Measurements from ENCODE around the gene ROR1. TPM values are rescaled to one million over a fixed set of nuclear protein-coding genes. Genes with fewer than 3 reads are reported as not detected.

The ROR1 gene
- total RNA-seq, 1 experiment from 2014 or later, result 2.7 TPM

DNA sequence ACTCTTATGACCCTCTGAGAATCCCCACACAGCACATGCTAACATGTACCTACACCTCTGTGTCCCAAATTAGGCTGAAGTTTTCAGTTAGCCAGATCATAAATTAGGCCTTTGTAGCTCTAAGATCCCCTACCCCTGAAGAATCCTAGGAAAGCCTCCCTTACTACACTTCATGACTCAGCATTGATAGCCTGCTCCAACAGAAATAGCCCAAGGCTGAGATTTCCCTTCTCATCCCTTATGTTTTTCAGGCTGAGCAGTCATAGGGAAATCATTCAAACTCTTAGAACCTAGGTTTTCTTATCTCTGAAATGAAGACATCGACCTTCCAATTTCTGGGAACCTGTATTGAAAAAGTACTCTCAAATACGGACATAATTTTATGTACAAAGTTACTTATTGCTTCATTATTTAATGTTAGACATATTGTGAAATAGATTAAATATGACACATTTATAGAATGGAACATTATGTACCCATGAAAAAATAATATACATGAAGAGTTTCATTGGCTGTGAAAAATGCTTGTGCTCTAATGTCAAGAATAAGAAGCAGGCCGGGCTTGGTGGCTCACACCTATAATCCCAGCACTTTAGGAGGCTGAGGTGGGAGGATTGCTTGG lies 307.2 kb downstream of the ROR1 start:
- Histone ChIP-seq H3K9ac (ENCODE audit: low read length) (no peak overlapping the region), H3K36me3 (ENCODE audit: control insufficient read depth in 1 of 2, insufficient read depth in 2 of 2, low read length in 2 of 2) (no peaks in the 10 kb centered on the region), H3K27ac (ENCODE audit: low read depth, low read length) (no peak overlapping the region), H4K20me1 (ENCODE audit: insufficient read depth) (no peaks in the 10 kb centered on the region), H3K27me3 (ENCODE audit: insufficient read depth, low read length) (0 out of 2 replicates have a peak, but pooled peaks cover 4% of the 10 kb centered on the region), H3K9me2 (ENCODE audit: insufficient read depth) (no peaks in the 10 kb centered on the region), H3K79me2 (ENCODE audit: insufficient read depth, low read length) (no peaks in the 10 kb centered on the region), H3K4me3 (replicated peaks in 1 of 2; ENCODE audit: low read depth in 1 of 2, low read length in 2 of 2) (no peak overlapping the region), H3K4me2 (ENCODE audit: low read length) (no peak overlapping the region), H3K9me3 (ENCODE audit: control insufficient read depth in 1 of 2, insufficient read depth in 1 of 2, low read depth in 1 of 2, low read length in 2 of 2) (no peaks in the 10 kb centered on the region), H3K4me1 (ENCODE audit: control insufficient read depth in 1 of 2, insufficient read depth in 2 of 2, low read length in 2 of 2) (no peaks in the 10 kb centered on the region), H2AFZ (ENCODE audit: low read depth, low read length, poor library complexity, severe bottlenecking) (no peak overlapping the region)
- ChIA-PET POLR2A (no interaction called here), RAD21 (ENCODE audit: low non-redundant PET in 1 of 2, low total read pairs in 2 of 2, uncharacterized antibody in 2 of 2, unreplicated experiment in 2 of 2) (no interaction called here), CTCF (no interaction called here)
- no TSS peak for BruUV-seq (replicated peaks)
- intact Hi-C loops (cut with micrococcal nuclease), result no loop called here
- no peak for DNase-seq (ENCODE audit: low read depth, low spot score)
- no peak for ATAC-seq
- TF ChIP-seq CBX3 (IDR thresholded peaks at IDR 0.05; ENCODE audit: low read depth) (no peak), SRF (IDR thresholded peaks at IDR 0.05; ENCODE audit: low read depth) (no peak), TCF7L2 (IDR thresholded peaks at IDR 0.05; ENCODE audit: borderline replicate concordance, extremely low read depth, insufficient read depth, insufficient read length) (no peak), EGR1 (IDR thresholded peaks at IDR 0.05; ENCODE audit: low read depth) (no peak), POLR2AphosphoS5 (IDR thresholded peaks at IDR 0.05; ENCODE audit: low read depth, low read length) (no peak), EZH2 (IDR thresholded peaks at IDR 0.05) (no peak), ZNF274 (IDR thresholded peaks at IDR 0.05; ENCODE audit: low read depth, low read length) (no peak)
- TF ChIP-seq, protein P1, sequence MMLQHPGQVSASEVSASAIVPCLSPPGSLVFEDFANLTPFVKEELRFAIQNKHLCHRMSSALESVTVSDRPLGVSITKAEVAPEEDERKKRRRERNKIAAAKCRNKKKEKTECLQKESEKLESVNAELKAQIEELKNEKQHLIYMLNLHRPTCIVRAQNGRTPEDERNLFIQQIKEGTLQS (IDR thresholded peaks at IDR 0.05), result no peak

DNA sequence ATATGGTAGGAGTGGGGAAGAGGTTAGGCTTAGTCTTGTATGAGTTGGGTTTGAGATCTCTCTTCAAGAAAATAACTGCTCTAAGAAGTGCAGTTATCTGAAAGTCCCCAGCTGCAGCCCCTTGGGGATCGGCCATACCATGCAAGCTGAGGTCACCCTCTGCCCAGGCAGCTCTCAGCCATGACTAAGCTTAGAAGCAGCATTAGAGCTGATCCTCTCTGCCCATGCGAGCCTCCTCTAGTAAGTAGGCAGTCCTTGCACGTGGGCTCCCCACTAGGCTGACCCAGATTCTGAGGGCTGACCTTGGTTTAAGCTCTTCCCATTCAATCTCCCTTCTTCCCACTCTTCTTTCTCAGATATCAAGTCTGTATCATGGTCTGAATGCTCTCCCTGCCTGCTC lies 308.6 kb downstream of the ROR1 start:
- Histone ChIP-seq H3K4me2 (ENCODE audit: low read length) (no peak overlapping the region), H3K4me1 (ENCODE audit: control insufficient read depth in 1 of 2, insufficient read depth in 2 of 2, low read length in 2 of 2) (no peaks in the 10 kb centered on the region), H4K20me1 (ENCODE audit: insufficient read depth) (no peaks in the 10 kb centered on the region), H3K9ac (ENCODE audit: low read length) (no peak overlapping the region), H3K4me3 (replicated peaks in 1 of 2; ENCODE audit: low read depth in 1 of 2, low read length in 2 of 2) (no peak overlapping the region), H3K9me2 (ENCODE audit: insufficient read depth) (no peaks in the 10 kb centered on the region), H2AFZ (ENCODE audit: low read depth, low read length, poor library complexity, severe bottlenecking) (no peak overlapping the region), H3K36me3 (ENCODE audit: control insufficient read depth in 1 of 2, insufficient read depth in 2 of 2, low read length in 2 of 2) (no peaks in the 10 kb centered on the region), H3K27ac (ENCODE audit: low read depth, low read length) (no peak overlapping the region), H3K79me2 (ENCODE audit: insufficient read depth, low read length) (no peaks in the 10 kb centered on the region), H3K9me3 (ENCODE audit: control insufficient read depth in 1 of 2, insufficient read depth in 1 of 2, low read depth in 1 of 2, low read length in 2 of 2) (no peaks in the 10 kb centered on the region), H3K27me3 (ENCODE audit: insufficient read depth, low read length) (0 out of 2 replicates have a peak, but pooled peaks cover 4% of the 10 kb centered on the region)
- DNase-seq (ENCODE audit: low read depth, low spot score), result no peak
- ATAC-seq, result no peak
- CTCF ChIA-PET, result no interaction called here
- POLR2A ChIA-PET, result no interaction called here
- intact Hi-C loops (cut with micrococcal nuclease), result no loop called here
- BruUV-seq (replicated peaks), result no TSS peak
- RAD21 ChIA-PET (ENCODE audit: low non-redundant PET in 1 of 2, low total read pairs in 2 of 2, uncharacterized antibody in 2 of 2, unreplicated experiment in 2 of 2), result no interaction called here
- no peak for TF ChIP-seq EZH2 (IDR thresholded peaks at IDR 0.05)
- no peak for TF ChIP-seq CBX3 (IDR thresholded peaks at IDR 0.05; ENCODE audit: low read depth)
- no peak for TF ChIP-seq ELF1 (IDR thresholded peaks at IDR 0.05; ENCODE audit: borderline replicate concordance, low read depth)
- TF ChIP-seq FOSL1 (IDR thresholded peaks at IDR 0.05; ENCODE audit: low read depth), result no peak
- no peak for TF ChIP-seq SIN3A (IDR thresholded peaks at IDR 0.05; ENCODE audit: low read depth)
- TF ChIP-seq, protein P2, sequence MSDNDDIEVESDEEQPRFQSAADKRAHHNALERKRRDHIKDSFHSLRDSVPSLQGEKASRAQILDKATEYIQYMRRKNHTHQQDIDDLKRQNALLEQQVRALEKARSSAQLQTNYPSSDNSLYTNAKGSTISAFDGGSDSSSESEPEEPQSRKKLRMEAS (IDR thresholded peaks at IDR 0.05), result no peak
- no peak for TF ChIP-seq TCF7L2 (IDR thresholded peaks at IDR 0.05; ENCODE audit: borderline replicate concordance, extremely low read depth, insufficient read depth, insufficient read length)
- TF ChIP-seq JUND (IDR thresholded peaks at IDR 0.05), result no peak
- no peak for TF ChIP-seq EGR1 (IDR thresholded peaks at IDR 0.05; ENCODE audit: low read depth)
- no peak for TF ChIP-seq ZFX (IDR thresholded peaks at IDR 0.05)
- TF ChIP-seq ZNF274 (IDR thresholded peaks at IDR 0.05; ENCODE audit: low read depth, low read length), result no peak
- no peak for TF ChIP-seq SRF (IDR thresholded peaks at IDR 0.05; ENCODE audit: low read depth)
- TF ChIP-seq SP1 (IDR thresholded peaks at IDR 0.05; ENCODE audit: low read depth), result no peak
- TF ChIP-seq POLR2A (IDR thresholded peaks at IDR 0.05; ENCODE audit: borderline replicate concordance, extremely low read depth, insufficient read depth, insufficient read length), result no peak
- no peak for TF ChIP-seq CEBPB (IDR thresholded peaks at IDR 0.05; ENCODE audit: low read depth)
- TF ChIP-seq, protein P3, sequence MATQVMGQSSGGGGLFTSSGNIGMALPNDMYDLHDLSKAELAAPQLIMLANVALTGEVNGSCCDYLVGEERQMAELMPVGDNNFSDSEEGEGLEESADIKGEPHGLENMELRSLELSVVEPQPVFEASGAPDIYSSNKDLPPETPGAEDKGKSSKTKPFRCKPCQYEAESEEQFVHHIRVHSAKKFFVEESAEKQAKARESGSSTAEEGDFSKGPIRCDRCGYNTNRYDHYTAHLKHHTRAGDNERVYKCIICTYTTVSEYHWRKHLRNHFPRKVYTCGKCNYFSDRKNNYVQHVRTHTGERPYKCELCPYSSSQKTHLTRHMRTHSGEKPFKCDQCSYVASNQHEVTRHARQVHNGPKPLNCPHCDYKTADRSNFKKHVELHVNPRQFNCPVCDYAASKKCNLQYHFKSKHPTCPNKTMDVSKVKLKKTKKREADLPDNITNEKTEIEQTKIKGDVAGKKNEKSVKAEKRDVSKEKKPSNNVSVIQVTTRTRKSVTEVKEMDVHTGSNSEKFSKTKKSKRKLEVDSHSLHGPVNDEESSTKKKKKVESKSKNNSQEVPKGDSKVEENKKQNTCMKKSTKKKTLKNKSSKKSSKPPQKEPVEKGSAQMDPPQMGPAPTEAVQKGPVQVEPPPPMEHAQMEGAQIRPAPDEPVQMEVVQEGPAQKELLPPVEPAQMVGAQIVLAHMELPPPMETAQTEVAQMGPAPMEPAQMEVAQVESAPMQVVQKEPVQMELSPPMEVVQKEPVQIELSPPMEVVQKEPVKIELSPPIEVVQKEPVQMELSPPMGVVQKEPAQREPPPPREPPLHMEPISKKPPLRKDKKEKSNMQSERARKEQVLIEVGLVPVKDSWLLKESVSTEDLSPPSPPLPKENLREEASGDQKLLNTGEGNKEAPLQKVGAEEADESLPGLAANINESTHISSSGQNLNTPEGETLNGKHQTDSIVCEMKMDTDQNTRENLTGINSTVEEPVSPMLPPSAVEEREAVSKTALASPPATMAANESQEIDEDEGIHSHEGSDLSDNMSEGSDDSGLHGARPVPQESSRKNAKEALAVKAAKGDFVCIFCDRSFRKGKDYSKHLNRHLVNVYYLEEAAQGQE (IDR thresholded peaks at IDR 0.05; ENCODE audit: low read depth), result no peak
- no peak for TF ChIP-seq EZH2phosphoT487 (IDR thresholded peaks at IDR 0.05; ENCODE audit: borderline replicate concordance)
- no peak for TF ChIP-seq POLR2AphosphoS5 (IDR thresholded peaks at IDR 0.05; ENCODE audit: low read depth, low read length)

All from HCT116 (cell line).